ENCODE measurements around the gene ANO5.

ANO5 gene, protein sequence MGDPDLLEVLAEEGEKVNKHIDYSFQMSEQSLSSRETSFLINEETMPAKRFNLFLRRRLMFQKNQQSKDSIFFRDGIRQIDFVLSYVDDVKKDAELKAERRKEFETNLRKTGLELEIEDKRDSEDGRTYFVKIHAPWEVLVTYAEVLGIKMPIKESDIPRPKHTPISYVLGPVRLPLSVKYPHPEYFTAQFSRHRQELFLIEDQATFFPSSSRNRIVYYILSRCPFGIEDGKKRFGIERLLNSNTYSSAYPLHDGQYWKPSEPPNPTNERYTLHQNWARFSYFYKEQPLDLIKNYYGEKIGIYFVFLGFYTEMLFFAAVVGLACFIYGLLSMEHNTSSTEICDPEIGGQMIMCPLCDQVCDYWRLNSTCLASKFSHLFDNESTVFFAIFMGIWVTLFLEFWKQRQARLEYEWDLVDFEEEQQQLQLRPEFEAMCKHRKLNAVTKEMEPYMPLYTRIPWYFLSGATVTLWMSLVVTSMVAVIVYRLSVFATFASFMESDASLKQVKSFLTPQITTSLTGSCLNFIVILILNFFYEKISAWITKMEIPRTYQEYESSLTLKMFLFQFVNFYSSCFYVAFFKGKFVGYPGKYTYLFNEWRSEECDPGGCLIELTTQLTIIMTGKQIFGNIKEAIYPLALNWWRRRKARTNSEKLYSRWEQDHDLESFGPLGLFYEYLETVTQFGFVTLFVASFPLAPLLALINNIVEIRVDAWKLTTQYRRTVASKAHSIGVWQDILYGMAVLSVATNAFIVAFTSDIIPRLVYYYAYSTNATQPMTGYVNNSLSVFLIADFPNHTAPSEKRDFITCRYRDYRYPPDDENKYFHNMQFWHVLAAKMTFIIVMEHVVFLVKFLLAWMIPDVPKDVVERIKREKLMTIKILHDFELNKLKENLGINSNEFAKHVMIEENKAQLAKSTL

DNA sequence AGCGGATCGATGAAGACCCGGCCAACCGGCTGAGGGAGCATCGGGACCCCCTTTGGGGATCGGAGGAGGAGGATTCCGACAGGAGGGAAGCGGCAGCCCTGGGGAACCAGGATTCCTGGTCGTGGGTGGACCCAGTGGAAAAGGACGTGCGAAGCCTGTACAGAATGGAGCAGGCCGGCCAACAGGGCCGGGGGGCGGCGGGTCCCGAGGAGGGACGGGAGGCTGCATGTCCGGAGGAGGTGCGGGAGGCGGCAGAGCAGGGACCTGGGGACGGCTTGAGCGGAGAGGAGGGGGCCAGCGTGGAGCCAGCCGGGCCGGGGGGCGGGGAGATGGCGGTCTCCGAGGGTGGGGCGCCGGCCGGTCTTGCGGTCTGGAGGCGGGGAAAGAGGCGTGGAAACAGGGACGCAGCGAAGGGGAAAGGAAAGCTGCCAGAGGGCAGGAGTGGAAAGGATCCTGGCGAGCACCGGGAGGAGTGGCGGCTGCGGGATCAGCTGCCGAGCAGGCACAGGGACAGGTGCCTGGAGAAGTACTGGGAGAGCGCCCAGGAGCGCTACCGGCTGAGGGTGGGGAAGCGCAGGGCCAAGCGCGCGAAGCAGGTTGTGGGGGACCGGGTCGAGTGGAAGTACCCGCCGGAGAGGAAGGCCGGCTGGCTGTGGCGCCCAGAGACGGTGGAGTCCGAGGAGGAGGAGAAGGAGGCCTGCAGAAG, at the start of gene ANO5:
Gene ANO5, plus strand, starts transcription at position 444 of the 706 bp plus-strand sequence. CDS start 408 bp downstream, outside the sequence.
- peak; percentile 72 for DNase-seq (ENCODE audit: low spot score)

DNA sequence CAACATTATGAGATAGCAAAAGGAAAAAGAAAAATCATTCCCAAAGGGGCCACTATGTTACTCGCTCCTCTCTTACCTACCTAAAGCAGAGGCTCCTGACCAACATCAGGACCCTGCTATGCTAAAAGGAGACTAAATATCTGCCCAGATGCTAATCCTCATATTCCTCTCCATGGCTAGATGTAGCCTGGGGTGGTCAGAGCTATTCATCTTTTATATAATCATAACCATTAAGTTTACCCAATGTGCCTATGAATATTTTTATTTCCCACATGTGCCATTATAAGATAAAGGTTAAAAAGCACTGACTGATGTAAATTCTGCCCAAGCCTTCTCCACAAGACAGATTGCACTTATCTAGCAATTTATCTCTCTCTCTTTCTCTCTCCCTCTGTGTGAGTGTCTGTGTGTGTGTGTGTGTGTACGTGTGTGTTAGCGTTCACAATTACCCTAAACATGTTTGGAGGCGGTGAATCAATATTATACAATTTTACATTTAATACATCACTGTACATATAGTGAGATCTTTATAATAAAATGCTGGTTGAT, 41.2 kb upstream of the ANO5 start:
- no peak for DNase-seq (ENCODE audit: low spot score)

DNA sequence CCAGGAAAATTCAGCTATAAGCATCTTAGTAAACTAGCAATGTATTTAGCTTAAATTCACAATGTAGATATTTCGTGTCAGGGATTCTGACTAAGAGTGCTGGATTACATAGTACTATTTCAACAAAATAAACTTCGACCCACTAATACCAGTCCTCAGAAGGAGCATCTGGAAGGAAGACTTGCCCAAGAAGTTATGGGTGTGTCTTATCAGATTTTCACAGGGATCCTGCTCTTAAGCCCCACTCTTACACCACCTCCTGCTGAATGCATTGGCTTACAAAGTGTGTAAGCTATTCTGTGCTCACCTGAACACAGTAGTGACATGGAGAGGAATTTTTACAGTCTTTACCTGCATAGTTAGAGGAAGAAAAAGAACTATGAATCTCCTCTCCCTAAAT, 35.4 kb upstream of the ANO5 start:
- DNase-seq (ENCODE audit: low spot score), result no peak

DNA sequence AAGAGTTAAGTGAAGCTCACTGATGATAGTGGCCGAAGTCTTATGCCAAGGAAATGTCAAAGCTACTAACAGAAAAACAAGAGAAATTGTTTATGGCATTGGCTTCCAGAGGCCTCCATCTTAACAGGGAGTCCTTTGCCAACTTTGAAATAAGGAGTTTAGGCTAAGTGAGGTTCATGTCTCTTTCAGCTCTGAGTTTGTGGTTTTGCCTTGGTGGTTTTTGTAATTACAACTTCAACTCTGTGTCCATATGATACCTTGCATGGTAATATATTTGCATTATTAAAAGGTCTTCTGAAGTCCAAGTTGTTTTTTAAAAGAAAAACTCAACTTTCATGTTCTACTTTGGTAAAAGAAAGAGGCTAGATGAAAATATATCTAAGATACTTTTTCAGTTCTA, 31.4 kb upstream of the ANO5 start:
- DNase-seq (ENCODE audit: low spot score), result no peak

GRCh38 chr11:22162756-22163155, 30.1 kb upstream of the ANO5 start:
- no peak for DNase-seq (ENCODE audit: low spot score)

- peak; percentile 12 for DNase-seq (ENCODE audit: low spot score)
Observed at GRCh38 chr11:22163394-22163797, 29.5 kb upstream of the ANO5 start.

DNA sequence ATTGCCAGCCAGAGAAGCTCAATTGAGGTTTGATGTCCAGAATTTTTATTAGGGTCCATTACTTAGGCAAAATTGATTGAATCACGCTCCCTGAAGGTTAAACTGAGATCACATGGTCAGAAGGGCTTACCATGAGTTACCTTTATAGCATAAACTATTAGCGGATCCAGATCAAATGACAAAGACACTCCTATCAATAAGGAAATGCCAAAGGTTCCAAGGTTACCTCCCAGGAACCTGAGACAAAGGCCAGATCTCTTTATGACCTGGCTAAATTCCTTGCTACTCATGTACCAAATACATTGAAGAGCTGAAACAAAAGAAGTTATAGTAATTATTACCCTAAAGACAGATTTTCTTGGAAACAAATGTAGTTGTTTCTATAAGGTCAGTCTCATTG, 27.8 kb upstream of the ANO5 start:
- DNase-seq (ENCODE audit: low spot score), result no peak

DNA sequence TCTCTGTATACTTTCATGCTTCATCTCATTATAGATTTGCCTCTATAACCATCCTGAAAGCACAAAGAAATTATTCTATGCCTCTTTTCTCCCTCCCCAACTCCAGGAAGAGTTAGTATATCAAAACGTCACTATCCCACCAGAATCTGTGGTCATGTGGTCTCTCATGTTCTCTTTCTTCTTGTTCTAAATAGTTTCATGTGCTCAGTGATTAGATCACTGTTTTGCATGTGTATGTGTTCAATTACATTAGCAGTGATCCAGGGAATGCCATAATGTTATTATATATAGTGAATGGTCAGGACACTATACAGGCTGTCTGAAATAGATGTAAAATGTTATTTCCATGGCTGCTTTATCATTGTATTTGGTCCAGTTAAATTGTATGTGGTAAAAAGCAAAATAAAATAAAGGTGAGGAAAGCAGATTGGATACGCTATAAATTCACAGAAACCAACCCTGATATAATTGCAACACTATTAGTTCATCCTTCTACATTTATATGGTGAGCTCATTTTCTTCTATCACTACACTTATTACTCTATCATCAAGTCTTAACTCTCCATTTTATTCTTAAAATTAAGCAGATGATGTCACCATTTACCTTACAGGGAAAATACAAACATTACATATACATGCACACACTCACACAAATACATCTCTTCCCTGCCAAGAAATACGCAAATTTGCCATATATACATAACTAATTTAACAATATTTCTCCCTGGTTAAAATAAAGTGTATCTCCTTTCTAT, 26.9 kb upstream of the ANO5 start:
- DNase-seq (ENCODE audit: low spot score), result no peak

GRCh38 chr11:22169833-22170232, 23.1 kb upstream of the ANO5 start:
- no peak for DNase-seq (ENCODE audit: low spot score)

DNA sequence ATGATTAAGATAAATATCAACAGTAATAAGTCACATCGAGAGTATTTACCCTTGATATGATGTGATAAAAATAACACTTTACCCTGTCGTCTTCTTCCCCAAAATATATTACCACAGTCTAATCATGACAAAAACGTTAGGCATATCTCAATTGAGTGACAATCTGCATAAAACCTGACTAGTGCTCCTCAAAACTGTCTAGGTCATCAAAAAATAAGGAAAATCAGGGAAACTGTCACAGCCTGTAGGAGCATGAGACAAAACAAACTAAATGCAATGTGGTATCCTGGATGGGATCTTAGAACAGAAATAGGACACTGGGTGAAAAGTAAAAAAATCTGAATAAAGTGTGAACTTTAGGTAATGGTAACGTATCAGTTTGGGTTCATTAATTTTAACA, 19.4 kb upstream of the ANO5 start:
- DNase-seq (ENCODE audit: low spot score), result no peak

DNA sequence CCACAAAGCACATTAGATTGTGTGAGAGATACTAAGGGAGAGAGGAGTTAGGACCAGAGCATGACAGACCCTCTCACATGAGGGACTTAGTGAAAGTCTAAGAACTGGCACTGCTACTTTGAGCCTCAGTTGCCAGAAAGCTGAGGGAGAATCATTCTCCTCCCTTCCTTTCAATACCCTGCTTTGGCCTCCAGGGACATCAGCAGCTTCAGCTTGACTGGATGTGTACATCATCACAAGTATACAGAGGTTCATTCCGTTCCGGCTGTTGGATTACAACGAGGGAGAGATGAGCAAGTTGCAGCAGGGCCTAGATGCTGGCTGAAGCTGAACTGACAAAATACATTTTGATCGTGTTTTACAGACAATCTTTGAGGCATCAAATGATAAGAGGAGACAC, 15.7 kb upstream of the ANO5 start:
- no peak for DNase-seq (ENCODE audit: low spot score)

- no peak for DNase-seq (ENCODE audit: low spot score)
Observed at GRCh38 chr11:22179626-22180025, 13.3 kb upstream of the ANO5 start.

- no peak for DNase-seq (ENCODE audit: low spot score)
Observed at GRCh38 chr11:22180131-22180530, 12.8 kb upstream of the ANO5 start.

- DNase-seq (ENCODE audit: low spot score), result no peak
Observed at GRCh38 chr11:22189660-22190059, 3.2 kb upstream of the ANO5 start.

GRCh38 chr11:22190827-22191463, 1.9 kb upstream of the ANO5 start:
- no peak for DNase-seq (ENCODE audit: low spot score)

GRCh38 chr11:22192289-22192641, 620 bp upstream of the ANO5 start:
- no peak for DNase-seq (ENCODE audit: low spot score)

DNA sequence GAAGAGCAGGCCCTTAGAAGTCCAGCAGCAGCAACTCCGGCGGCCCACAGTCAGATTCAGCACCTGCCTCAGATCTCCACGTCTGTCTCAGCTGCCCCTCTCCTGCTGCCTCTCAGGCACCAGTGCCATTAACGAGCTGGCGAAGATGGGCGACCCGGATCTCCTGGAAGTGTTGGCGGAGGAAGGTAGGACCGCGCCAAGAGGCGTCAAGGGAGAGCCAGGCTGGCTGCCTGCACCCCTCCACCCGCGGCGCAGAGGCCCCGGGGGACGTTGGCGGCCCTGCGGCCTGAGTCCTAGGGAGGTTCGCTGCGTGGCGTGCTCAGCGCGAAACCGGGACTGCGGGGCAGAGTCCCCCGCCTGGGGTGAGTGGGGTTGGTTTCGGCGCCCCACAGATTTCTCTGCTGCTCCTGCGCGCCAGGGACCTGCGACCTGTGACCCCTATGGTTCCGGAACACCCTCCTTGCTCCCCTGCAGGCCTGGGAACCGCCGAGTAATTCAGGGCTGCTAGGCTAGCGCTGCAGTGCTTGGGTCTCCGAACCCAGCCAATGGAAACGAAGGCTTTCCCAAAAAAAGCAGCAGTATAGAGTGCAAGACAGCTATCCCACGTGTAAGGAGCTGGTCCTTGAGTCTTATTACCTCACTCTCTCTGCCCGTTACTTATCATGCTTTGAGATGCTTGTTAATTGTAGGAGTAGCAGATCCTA, 615 bp downstream of the ANO5 start:
- DNase-seq (ENCODE audit: low spot score), result peak; percentile 33

- DNase-seq (ENCODE audit: low spot score), result no peak
Observed at GRCh38 chr11:22194306-22194705, 1.4 kb downstream of the ANO5 start.

- no peak for DNase-seq (ENCODE audit: low spot score)
Observed at GRCh38 chr11:22194907-22195306, 2.0 kb downstream of the ANO5 start.
